Stimulated activated CD8-positive, alpha-beta memory T cell treated with anti-CD3 and anti-CD28 coated beads, Interleukin-4, amount 100 ng/mL, for 24 hours (primary cell): ENCODE measurements around the gene AMZ1.

Source experiments
- DNase-seq: peaks from one replicate; pipeline ENCODE4 v3.0.0-alpha.2; 2020; ENCODE audit warnings: low read depth

The AMZ1 gene, protein sequence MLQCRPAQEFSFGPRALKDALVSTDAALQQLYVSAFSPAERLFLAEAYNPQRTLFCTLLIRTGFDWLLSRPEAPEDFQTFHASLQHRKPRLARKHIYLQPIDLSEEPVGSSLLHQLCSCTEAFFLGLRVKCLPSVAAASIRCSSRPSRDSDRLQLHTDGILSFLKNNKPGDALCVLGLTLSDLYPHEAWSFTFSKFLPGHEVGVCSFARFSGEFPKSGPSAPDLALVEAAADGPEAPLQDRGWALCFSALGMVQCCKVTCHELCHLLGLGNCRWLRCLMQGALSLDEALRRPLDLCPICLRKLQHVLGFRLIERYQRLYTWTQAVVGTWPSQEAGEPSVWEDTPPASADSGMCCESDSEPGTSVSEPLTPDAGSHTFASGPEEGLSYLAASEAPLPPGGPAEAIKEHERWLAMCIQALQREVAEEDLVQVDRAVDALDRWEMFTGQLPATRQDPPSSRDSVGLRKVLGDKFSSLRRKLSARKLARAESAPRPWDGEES

GRCh38 chr7:2687881-2688318, at the start of gene AMZ1:
TSS of gene AMZ1 (plus strand) at chr7:2688202. CDS start at chr7:2700452, 12,250 bp downstream.
- DNase-seq, result no peak

- no peak for DNase-seq
Observed at GRCh38 chr7:2638224-2638991, 49.6 kb upstream of the AMZ1 start.

- DNase-seq, result no peak
Observed at GRCh38 chr7:2639181-2639681, 48.8 kb upstream of the AMZ1 start.

DNA sequence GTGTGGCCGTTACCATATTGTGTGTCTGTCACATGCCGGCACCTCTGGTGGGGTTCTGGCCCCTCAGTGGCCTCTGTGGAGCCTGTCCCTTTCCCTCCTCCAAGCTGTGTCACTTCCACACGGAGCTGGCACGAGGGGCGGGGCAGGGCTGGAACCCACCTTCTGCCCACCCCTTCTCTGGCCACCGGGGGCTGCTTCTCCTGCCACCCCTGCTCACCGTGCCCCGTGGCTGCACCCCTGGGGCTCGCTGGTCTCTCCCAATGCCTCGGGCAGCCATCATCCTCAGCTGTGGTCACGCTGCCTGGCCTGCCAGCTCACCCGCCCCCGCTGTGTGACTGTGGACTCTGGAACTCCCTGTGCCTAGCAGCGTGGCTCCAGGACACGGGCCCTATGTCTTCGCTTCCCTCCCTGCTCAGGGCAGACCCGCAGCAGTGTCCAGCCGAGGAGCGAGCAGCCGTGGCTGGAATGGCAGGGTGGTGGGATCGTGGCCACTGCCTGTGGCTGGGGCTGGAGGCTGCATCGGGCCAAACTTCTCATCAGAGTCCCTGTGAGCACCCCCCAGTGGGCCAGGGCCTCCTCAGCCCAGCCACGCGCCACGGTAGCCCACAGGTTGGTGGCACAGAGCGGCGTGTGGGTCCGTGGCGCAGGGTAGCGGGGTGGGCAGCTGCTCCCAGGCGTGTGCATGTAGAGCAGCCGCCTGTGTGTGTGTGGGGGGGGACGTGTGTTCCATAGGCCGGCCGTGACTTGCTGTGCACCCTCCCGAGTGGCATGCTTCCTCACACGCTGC, 48.1 kb upstream of the AMZ1 start:
- DNase-seq, result no peak

DNA sequence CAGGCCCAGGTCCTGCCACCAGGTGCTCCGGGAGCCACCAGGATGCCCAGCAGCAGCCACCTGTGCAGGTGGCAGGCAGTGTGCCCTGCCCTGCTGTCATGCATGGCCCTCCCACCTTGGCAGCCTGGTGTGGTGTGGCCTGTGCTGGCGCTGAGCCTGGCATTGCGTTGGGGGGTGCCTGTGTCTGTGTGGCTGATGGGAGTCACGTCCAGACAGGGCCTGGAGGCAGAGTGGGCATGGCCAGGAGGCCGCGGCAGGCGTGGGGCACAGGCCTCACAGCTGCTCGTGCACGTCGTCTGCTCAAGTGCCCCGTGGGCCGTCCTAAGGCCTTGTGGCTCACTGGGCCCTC, 47.5 kb upstream of the AMZ1 start:
- no peak for DNase-seq

GRCh38 chr7:2640846-2641316, 47.1 kb upstream of the AMZ1 start:
- no peak for DNase-seq

GRCh38 chr7:2641406-2642393, 46.3 kb upstream of the AMZ1 start:
- DNase-seq, result no peak

DNA sequence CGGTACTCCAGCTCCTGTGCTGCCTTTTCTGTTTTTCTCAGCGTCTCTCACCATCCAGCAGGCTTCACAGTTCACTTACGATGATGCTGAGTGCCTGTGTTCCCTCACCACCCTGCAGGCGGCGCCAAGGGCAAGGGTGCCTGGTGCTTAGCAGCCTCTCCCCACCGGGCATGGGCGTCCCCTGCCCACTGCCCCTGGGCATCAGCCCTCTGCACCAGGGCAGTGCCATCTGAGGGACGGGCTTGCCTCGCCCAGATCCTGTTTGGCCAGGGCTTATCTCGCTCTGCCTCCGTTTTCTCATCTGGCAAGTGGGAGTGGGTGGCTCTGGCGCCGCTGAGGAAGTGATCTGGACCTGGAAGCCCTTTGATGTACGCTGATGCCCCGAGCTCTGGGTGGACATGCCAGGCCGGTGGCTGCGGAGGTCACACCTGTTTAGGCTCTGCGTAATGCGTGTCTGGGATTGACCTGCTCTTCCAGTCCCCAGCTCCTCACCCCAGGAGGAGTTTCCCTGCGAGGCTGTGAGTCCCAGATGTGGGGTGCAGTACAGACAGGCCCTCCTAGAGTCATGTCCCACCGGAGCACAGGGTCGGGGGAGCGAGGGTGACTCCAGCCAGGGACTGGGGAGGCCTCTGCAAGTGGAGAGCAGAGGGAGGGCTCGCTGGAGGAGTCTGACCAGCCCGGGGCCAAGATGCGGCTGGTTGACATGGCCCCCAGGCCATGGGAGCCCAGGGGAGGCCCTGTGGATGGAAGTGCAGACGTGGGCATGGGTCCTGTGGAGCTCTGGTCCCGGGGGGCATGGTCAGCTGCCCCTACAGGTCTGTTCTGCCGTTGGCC, 44.4 kb upstream of the AMZ1 start:
- no peak for DNase-seq

DNA sequence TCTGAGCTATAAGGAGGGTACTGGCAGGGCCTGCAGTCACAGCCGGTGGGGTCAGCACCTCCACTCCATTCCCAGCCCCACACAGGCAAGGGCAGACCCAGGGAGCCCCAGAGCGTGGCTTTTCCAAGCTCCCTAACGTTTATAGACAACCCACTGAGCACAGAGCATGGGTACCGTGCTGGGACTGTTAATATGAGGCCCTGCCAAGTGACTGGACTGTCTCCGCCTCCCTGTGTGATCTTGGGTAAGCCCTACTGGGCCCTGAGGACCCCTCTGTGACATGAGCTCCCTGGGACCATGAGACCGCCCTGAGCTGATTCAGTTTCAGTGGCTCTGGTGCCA, 43.8 kb upstream of the AMZ1 start:
- DNase-seq, result no peak

GRCh38 chr7:2644562-2645273, 43.3 kb upstream of the AMZ1 start:
- no peak for DNase-seq

DNA sequence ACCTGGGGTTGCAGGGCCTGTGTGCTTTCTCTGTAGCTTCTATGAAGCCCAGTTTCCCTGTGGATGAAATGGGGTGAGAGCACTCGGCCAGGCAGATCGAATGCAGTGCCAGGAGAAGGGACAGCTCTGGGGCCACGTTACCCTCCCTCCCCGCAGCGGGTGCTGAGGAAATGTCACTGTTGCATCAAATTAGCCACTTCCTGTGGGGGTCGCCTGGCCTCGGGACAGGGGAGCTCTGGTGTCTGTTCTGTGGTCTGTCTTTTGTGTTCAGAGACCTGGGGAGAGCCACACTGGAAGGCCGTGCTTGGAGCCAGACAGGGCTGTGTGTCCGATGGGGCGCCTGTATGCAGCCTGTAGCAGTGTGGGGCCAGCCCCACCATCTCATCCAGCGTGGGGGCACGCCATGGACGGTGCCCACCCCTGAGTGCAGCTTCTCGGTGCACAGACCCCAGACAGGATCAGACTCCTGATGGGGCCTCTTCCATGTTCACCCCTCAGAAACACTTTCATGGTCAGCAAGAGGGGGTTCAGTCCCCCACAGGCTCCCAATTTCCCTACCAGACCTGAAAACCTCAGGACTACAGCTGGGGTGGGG, 42.6 kb upstream of the AMZ1 start:
- DNase-seq, result peak; percentile 37

DNA sequence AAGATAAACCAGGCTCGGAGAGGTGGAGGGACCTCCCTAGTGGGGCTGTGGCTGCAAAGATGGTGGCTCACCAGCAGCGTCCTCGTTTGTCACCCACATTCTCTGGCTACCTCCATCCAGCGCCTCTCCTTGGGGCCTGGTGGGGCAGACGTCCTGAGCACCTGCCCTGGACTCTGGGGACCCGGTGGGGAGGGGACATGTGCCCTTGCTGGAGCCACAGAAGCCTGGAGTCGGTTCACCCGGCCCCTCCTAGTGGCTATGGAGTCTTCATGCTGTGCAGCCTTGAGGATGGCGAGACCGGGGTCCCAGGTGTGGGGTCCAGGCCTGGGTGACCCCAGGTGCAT, 41.7 kb upstream of the AMZ1 start:
- DNase-seq, result no peak

- no peak for DNase-seq
Observed at GRCh38 chr7:2646680-2647571, 41.1 kb upstream of the AMZ1 start.

DNA sequence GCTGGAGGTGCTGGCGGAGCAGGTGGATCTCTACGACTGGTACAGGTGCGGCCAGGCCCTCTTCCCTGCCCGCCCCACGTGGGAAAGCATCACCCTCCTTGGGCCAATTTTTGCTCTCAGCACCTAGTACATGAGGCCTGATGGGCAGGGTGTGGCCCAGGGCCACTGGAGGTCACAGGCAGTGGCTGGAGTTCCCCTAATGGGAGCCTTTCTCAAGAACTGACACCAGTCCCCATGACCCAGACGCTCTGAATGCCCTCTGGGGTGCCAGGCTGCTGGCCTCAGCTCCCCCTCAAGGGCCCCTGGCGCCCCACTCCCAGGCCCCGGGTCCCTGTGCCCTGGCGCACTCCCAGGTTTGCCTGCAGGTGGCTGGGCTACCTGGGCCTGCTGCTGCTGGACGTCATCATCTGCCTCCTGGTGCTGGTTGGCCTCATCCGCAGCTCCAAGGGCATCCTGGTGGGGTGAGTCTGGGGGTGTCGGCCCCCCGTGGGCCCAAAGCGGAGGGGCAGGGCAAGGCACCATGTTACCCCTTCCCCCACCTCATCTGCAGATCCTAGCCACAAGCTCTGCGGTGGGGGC, 40.3 kb upstream of the AMZ1 start:
- DNase-seq, result no peak

- no peak for DNase-seq
Observed at GRCh38 chr7:2649139-2649838, 38.7 kb upstream of the AMZ1 start.

- no peak for DNase-seq
Observed at GRCh38 chr7:2649991-2650390, 38.0 kb upstream of the AMZ1 start.

DNA sequence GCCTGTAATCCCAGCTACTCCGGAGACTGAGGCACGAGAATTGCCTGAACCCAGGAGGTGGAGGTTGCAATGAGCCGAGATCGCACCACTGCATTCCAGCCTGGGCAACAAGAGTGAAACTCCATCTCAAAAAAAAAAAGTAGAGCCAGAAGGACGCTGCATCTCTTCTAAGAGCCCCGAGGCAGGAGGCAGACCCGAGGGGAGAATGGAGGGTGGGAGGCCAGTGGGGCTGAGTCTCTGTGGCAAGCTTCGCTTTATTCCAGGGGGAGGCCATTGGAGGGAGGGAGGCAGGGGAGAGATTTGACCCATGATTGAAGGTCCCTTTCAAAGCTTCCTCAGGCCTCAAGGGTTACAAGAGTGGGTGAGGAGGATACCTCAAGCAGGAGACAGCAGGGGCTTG, 37.6 kb upstream of the AMZ1 start:
- DNase-seq, result no peak
